Ascending aorta (tissue), 2 donors: ENCODE measurements around the gene KCNMB1. TPM values are rescaled to one million over a fixed set of nuclear protein-coding genes. Genes with fewer than 3 reads are reported as not detected.
"Not testable (repeated sequence)": the region's sequence is repeated elsewhere in the genome, so short reads cannot be mapped to it uniquely, and the experiment has no call there.

Source experiments
- DNase-seq, 2 donors: peaks; one replicate each; pipeline ENCODE4 v3.0.0-alpha.2; 2019; ENCODE audit warnings: low spot score in 2 of 2
- H3K27ac ChIP-seq, 2 donors: fragments of 200-600 bp; sonication (generic); one replicate each; pipeline ENCODE4 v1.5.1; 2016 to 2017; ENCODE audit warnings: mild to moderate bottlenecking in 1 of 2
- H3K27me3 ChIP-seq: fragments of 200-600 bp; sonication (generic); one replicate; pipeline ENCODE4 v1.5.1; 2017
- H3K36me3 ChIP-seq, 2 donors: fragments of 200-600 bp; sonication (generic); one replicate each; pipeline ENCODE4 v1.5.1; 2016
- H3K4me1 ChIP-seq, 2 donors: fragments of 200-600 bp; sonication (generic); one replicate each; pipeline ENCODE4 v1.5.1; 2016 to 2017; ENCODE audit warnings: mild to moderate bottlenecking in 1 of 2
- H3K4me3 ChIP-seq, 2 donors: fragments of 200-600 bp; sonication (generic); one replicate each; pipeline ENCODE4 v1.5.1; 2016 to 2017; ENCODE audit warnings: mild to moderate bottlenecking in 1 of 2
- H3K9me3 ChIP-seq, 2 donors: fragments of 200-600 bp; sonication (generic); one replicate each; pipeline ENCODE4 v1.5.1; 2016
- CTCF ChIP-seq, 3 experiments: fragments of 200-600 bp in 2 of 3; fragments of 450-650 bp in 1 of 3; sonication (generic) in 2 of 3; IDR thresholded peaks; one replicate each; pipeline ENCODE4 v1.5.1; 2016 to 2019; ENCODE audit warnings: antibody characterized with exemption in 3 of 3, mild to moderate bottlenecking in 1 of 3, moderate library complexity in 1 of 3
- intact Hi-C: fragments of 100-400 bp; cut with DNase I; formaldehyde crosslinking; loops from one replicate; pipeline ENCODE4 v1.15.1; 2023
- total RNA-seq: library from RNA; depleted of rRNA; stranded (reverse); fragments of >200 nt; gene quantifications from one replicate; pipeline ENCODE4 v1.1.0, GENCODE V29; 2016

KCNMB1 gene
- total RNA-seq, 1 donor from 2014 or later = 30.8 TPM

DNA sequence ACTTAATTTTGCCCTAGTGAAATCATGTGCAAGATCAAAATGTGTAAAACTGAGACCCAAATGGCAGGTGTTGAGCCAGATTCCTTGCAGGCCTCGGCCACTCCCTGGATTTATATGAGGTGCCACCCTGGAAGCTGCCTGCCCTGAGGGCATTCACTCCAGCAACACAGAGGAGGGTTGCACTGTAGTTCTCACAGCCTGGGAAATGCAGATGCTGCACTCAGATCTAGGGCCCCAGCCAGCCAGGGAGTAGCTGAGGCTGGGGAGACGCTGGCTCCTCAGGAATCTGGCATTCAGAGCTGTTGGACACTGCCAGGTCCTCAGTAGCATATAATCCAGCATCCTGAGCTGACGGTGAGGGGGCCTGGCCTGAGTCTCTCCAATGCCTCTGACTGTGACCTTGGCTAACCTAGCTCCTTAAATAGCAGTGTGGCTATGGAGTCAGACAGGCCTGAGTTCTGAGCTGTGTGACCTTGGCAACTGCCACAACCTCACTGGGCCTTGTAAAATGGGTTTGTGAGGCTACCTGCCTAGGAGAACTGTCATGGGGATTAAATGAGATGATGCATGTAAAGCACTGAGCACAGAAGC, 8.7 kb downstream of the KCNMB1 start:
- intact Hi-C loops = no loop called here
- TF ChIP-seq CTCF (IDR thresholded peaks at IDR 0.05) = no peak
- H3K27ac ChIP-seq = no peak overlapping the region
- DNase-seq = no peak
- H3K9me3 ChIP-seq = no peaks in the 10 kb centered on the region
- H3K4me3 ChIP-seq = no peak overlapping the region
- H3K4me1 ChIP-seq = peaks cover 0 to 2% of the 10 kb centered on the region in 2 donors
- H3K36me3 ChIP-seq = peaks cover 43 to 77% of the 10 kb centered on the region in 2 donors
- H3K27me3 ChIP-seq = no peaks in the 10 kb centered on the region

DNA sequence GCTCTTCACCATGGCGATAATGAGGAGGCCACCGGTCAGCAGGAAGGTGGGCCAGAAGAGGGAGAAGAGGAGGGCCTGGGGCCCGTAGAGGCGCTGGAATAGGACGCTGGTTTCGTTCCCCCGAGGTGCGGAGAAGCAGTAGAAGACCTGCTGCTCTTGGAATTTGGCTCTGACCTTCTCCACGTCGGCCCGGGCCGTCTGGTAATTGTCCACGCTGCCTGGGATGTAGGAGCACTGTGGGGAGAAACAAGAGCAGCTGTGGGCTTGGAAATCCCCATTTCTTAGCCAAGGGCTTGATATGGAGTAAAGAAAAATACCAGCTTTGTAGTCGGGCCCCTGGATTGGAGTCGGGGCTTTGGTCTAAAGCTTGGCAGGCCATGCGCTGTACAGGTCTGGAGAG, 10.4 kb downstream of the KCNMB1 start:
- no peak overlapping the region for H3K27ac ChIP-seq
- no peak for TF ChIP-seq CTCF (IDR thresholded peaks at IDR 0.05)
- H3K9me3 ChIP-seq = no peaks in the 10 kb centered on the region
- no peak overlapping the region for H3K4me3 ChIP-seq
- H3K4me1 ChIP-seq = peaks cover 0 to 2% of the 10 kb centered on the region in 2 donors
- no peaks in the 10 kb centered on the region for H3K27me3 ChIP-seq
- peaks cover 29 to 60% of the 10 kb centered on the region in 2 donors for H3K36me3 ChIP-seq
- intact Hi-C loops = no loop called here
- DNase-seq = no peak

- DNase-seq = no peak
- Histone ChIP-seq H3K27me3 (no peaks in the 10 kb centered on the region), H3K4me3 (no peak overlapping the region), H3K36me3 (peaks cover 19 to 43% of the 10 kb centered on the region in 2 donors), H3K27ac (no peak overlapping the region), H3K4me1 (peaks cover 0 to 2% of the 10 kb centered on the region in 2 donors), H3K9me3 (no peaks in the 10 kb centered on the region)
- intact Hi-C loops = no loop called here
- no peak for TF ChIP-seq CTCF (IDR thresholded peaks at IDR 0.05)
Observed at GRCh38 chr5:170377027-170377426, 12.1 kb downstream of the KCNMB1 start.

DNA sequence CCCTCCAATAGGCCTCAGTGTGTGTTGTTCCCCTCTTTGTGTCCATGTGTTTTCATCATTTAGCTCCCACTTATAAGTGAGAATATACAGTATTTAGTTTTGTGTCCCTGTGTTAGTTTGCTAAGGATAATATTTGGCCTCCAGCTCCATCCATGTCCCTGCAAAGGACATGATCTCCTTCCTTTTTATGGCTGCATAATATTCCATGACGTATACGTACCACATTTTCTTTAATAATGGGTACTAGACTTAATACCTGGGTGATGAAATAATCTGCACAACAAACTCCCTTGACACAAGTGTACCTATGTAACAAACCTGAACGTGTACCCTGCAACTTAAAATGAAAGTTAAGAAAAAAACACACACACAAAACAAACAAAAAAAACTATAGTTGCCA, 12.6 kb downstream of the KCNMB1 start:
- H3K4me3 ChIP-seq, H3K27ac ChIP-seq, intact Hi-C loops, DNase-seq, H3K4me1 ChIP-seq, H3K9me3 ChIP-seq, H3K27me3 ChIP-seq: not testable (repeated sequence)
- peaks cover 15 to 38% of the 10 kb centered on the region in 2 donors for H3K36me3 ChIP-seq

GRCh38 chr5:170375283-170375682, 13.9 kb downstream of the KCNMB1 start:
- no peak overlapping the region for H3K4me3 ChIP-seq
- DNase-seq = no peak
- no peak for TF ChIP-seq CTCF (IDR thresholded peaks at IDR 0.05)
- no peak overlapping the region for H3K27ac ChIP-seq
- intact Hi-C loops = no loop called here
- H3K36me3 ChIP-seq = peaks cover 15 to 26% of the 10 kb centered on the region in 2 donors
- no peaks in the 10 kb centered on the region for H3K4me1 ChIP-seq
- no peaks in the 10 kb centered on the region for H3K27me3 ChIP-seq
- H3K9me3 ChIP-seq = no peaks in the 10 kb centered on the region

- Histone ChIP-seq H3K4me3 (no peak overlapping the region), H3K36me3 (peaks cover 0 to 10% of the 10 kb centered on the region in 2 donors), H3K9me3 (no peaks in the 10 kb centered on the region), H3K27ac (no peak overlapping the region), H3K27me3 (no peaks in the 10 kb centered on the region), H3K4me1 (no peaks in the 10 kb centered on the region)
- DNase-seq = no peak
- no peak for TF ChIP-seq CTCF (IDR thresholded peaks at IDR 0.05)
- intact Hi-C loops = no loop called here
Observed at GRCh38 chr5:170372971-170373370, 16.2 kb downstream of the KCNMB1 start.
